ENCODE data around the gene ATF7. TPM values are rescaled to one million over a fixed set of nuclear protein-coding genes. Genes with fewer than 3 reads are reported as not detected.

ATF7 gene
- total and polyA plus RNA-seq, 9 of the 15 experiments (the other 6 are each of a cell fraction or from before 2014, with no cell fraction given), result 10.6 to 30.4 (median 20.7) TPM

DNA sequence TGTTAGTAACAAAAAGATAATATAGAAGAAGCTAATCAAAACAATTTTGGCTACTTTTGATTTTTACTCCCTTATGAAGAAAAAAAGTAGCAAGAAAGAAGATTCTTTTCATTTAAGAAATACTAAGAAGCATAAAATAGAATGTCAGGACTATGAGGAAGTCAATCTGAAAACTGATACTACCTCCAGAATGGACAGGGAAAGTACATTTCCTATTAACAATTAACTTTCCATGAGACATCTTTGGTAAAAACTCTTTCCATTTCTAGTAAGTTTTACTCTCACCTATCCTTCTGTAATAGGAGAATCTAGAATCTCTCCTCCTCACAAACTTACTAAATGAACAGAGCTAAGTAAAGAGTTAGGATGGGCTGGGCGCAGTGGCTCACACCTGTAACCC, 67.6 kb downstream of the ATF7 start:
- no TSS peak for BruUV-seq (replicated peaks)
- TF ChIP-seq RBM22 (IDR thresholded peaks at IDR 0.05; ENCODE audit: low read depth, low read length, poor library complexity, severe bottlenecking) (no peak), ZC3H8 (IDR thresholded peaks at IDR 0.05) (no peak), MXD1 (CRISPR knock-in tag; IDR thresholded peaks at IDR 0.05; ENCODE audit: borderline replicate concordance, poor library complexity, severe bottlenecking) (no peak), CEBPG (CRISPR knock-in tag; IDR thresholded peaks at IDR 0.05) (no peak), CEBPG (tag; conservative IDR thresholded peaks at IDR 0.05 in 1 of 2, IDR thresholded peaks at IDR 0.05 in 1 of 2) (no peak), MAFF (IDR thresholded peaks at IDR 0.05; ENCODE audit: low read length) (no peak), NFYB (IDR thresholded peaks at IDR 0.05; ENCODE audit: extremely low read depth, insufficient read length) (no peak), ZNF551 (CRISPR knock-in tag; IDR thresholded peaks at IDR 0.05) (no peak), POLR2H (tag; IDR thresholded peaks at IDR 0.05; ENCODE audit: low read depth) (no peak), ZNF785 (CRISPR knock-in tag; IDR thresholded peaks at IDR 0.05) (no peak), PBX2 (CRISPR knock-in tag; IDR thresholded peaks at IDR 0.05; ENCODE audit: low read depth) (no peak), PBX2 (tag; conservative IDR thresholded peaks at IDR 0.05; ENCODE audit: low read depth) (no peak), ZNF184 (CRISPR knock-in tag; IDR thresholded peaks at IDR 0.05) (no peak), RAD51 (IDR thresholded peaks at IDR 0.05; ENCODE audit: borderline replicate concordance, low read depth) (no peak), ZNF24 (IDR thresholded peaks at IDR 0.05) (no peak), KAT8 (IDR thresholded peaks at IDR 0.05; ENCODE audit: low read depth) (no peak), FOS (IDR thresholded peaks at IDR 0.05; ENCODE audit: extremely low read depth, insufficient read length) (no peak), HSF4 (CRISPR knock-in tag; IDR thresholded peaks at IDR 0.05; ENCODE audit: borderline replicate concordance) (no peak), SIX5 (IDR thresholded peaks at IDR 0.05; ENCODE audit: borderline replicate concordance in 1 of 2, insufficient read depth in 1 of 2, low read depth in 1 of 2, low read length in 2 of 2) (no peak)
- TF ChIP-seq, protein P1, sequence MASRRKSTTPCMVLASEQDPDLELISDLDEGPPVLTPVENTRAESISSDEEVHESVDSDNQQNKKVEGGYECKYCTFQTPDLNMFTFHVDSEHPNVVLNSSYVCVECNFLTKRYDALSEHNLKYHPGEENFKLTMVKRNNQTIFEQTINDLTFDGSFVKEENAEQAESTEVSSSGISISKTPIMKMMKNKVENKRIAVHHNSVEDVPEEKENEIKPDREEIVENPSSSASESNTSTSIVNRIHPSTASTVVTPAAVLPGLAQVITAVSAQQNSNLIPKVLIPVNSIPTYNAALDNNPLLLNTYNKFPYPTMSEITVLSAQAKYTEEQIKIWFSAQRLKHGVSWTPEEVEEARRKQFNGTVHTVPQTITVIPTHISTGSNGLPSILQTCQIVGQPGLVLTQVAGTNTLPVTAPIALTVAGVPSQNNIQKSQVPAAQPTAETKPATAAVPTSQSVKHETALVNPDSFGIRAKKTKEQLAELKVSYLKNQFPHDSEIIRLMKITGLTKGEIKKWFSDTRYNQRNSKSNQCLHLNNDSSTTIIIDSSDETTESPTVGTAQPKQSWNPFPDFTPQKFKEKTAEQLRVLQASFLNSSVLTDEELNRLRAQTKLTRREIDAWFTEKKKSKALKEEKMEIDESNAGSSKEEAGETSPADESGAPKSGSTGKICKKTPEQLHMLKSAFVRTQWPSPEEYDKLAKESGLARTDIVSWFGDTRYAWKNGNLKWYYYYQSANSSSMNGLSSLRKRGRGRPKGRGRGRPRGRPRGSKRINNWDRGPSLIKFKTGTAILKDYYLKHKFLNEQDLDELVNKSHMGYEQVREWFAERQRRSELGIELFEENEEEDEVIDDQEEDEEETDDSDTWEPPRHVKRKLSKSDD (conservative IDR thresholded peaks at IDR 0.05; ENCODE audit: low read length), result no peak

More for the DNA sequence above, 67.6 kb downstream of the ATF7 start:
- Histone ChIP-seq H3K36me3 (ENCODE audit: control insufficient read depth, insufficient read depth, low read length) (no peaks in the 10 kb centered on the region), H4K20me1 (replicated peaks; ENCODE audit: control insufficient read depth, insufficient read depth, low read length) (no peaks in the 10 kb centered on the region), H3K27ac (ENCODE audit: extremely low read depth, low read depth, low read length) (no peak overlapping the region), H3K4me3 (no peak overlapping the region), H3K4me1 (replicated peaks in 1 of 2; ENCODE audit: control insufficient read depth in 2 of 2, insufficient read depth in 2 of 2, low read length in 2 of 2) (no peaks in the 10 kb centered on the region), H3K27me3 (ENCODE audit: control insufficient read depth in 2 of 2, insufficient read depth in 2 of 2, low read length in 2 of 2) (no peaks in the 10 kb centered on the region), H3K79me2 (ENCODE audit: control insufficient read depth, insufficient read depth, low read length) (no peaks in the 10 kb centered on the region), H3K9me3 (replicated peaks; ENCODE audit: control insufficient read depth, insufficient read depth, low read depth, low read length) (no peaks in the 10 kb centered on the region), H3K9me1 (ENCODE audit: control insufficient read depth, insufficient read depth, low read length) (no peaks in the 10 kb centered on the region), H3K4me2 (ENCODE audit: insufficient read depth, low read length) (no peak overlapping the region), H2AFZ (ENCODE audit: low read depth, low read length) (no peak overlapping the region), H3K9ac (ENCODE audit: insufficient read depth in 1 of 2, low read depth in 2 of 2, low read length in 2 of 2) (no peak overlapping the region)
- ChIA-PET CTCF (ENCODE audit: low intra/inter-chr PET ratio) (no interaction called here), POLR2A (interaction anchor here (0.6 to 1.5 kb wide), 3 partner anchors 10 to 56 kb away, joined by 3 to 4 read pairs (median 3); no protein-coding TSS in a partner anchor)
- no peak for DNase-seq (ENCODE audit: extremely low read depth in 1 of 4, low spot score in 3 of 4)
- in situ Hi-C loops (cut with MboI), result no loop called here
- ATAC-seq, result no peak
- WGBS (ENCODE audit: insufficient coverage, low coverage, missing lambda C conversion rate), result 92% methylated on average over 1 of the region's 1 CpG
- intact Hi-C loops (cut with micrococcal nuclease), result no loop called here
- FAIRE-seq, result no peak

All from K562 (cell line).